K562 treated with DMSO at 1 percent for 24 hours (cell line): ENCODE results near the gene CRYBG1. TPM values are rescaled to one million over a fixed set of nuclear protein-coding genes. Genes with fewer than 3 reads are reported as not detected.

Source experiments
- total RNA-seq: library from RNA; unstranded; fragments of 300-600 nt; gene quantifications from 2 replicates; pipeline ENCODE4 v1.2.3, GENCODE V29; 2022; ENCODE audit warnings: low read depth; ENCODE audit not compliant: insufficient read depth

CRYBG1 gene, protein sequence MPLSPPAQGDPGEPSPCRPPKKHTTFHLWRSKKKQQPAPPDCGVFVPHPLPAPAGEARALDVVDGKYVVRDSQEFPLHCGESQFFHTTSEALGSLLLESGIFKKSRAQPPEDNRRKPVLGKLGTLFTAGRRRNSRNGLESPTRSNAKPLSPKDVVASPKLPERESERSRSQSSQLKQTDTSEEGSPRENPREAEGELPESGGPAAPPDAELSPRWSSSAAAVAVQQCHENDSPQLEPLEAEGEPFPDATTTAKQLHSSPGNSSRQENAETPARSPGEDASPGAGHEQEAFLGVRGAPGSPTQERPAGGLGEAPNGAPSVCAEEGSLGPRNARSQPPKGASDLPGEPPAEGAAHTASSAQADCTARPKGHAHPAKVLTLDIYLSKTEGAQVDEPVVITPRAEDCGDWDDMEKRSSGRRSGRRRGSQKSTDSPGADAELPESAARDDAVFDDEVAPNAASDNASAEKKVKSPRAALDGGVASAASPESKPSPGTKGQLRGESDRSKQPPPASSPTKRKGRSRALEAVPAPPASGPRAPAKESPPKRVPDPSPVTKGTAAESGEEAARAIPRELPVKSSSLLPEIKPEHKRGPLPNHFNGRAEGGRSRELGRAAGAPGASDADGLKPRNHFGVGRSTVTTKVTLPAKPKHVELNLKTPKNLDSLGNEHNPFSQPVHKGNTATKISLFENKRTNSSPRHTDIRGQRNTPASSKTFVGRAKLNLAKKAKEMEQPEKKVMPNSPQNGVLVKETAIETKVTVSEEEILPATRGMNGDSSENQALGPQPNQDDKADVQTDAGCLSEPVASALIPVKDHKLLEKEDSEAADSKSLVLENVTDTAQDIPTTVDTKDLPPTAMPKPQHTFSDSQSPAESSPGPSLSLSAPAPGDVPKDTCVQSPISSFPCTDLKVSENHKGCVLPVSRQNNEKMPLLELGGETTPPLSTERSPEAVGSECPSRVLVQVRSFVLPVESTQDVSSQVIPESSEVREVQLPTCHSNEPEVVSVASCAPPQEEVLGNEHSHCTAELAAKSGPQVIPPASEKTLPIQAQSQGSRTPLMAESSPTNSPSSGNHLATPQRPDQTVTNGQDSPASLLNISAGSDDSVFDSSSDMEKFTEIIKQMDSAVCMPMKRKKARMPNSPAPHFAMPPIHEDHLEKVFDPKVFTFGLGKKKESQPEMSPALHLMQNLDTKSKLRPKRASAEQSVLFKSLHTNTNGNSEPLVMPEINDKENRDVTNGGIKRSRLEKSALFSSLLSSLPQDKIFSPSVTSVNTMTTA (N-terminal part only)
- total RNA-seq: 0.32 and 0.68 TPM in 2 replicates

DNA sequence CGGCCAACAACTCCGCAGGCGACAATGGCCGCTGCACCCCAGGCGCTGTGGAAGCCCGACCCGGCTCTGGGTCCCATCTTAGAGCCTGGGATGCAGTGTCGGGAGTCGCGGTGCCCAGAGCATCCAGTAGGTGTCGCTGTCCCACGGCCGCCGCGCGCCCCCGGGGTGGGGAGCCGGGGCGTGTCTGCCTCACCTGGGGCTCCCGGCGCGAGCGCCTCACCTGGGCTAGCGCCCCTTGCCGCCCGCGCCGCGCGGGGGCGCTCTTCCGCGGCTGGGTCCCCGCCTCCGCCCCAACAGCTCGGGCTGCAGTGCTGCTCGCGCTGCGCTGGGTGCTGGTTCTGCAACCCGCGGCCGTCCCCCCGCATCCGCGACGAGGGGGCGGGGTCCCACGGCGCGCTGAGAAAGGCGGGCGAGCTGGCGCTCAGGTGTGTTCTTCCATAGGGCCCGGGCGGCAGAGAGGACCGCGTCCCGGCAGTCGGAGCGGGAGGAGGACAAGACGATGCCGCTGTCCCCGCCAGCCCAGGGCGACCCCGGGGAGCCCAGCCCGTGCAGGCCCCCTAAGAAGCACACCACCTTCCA, at the start of gene CRYBG1:
CRYBG1 (plus strand) TSS at position 308 of the 579 bp plus-strand sequence; CDS start at position 500, 192 bp downstream.

DNA sequence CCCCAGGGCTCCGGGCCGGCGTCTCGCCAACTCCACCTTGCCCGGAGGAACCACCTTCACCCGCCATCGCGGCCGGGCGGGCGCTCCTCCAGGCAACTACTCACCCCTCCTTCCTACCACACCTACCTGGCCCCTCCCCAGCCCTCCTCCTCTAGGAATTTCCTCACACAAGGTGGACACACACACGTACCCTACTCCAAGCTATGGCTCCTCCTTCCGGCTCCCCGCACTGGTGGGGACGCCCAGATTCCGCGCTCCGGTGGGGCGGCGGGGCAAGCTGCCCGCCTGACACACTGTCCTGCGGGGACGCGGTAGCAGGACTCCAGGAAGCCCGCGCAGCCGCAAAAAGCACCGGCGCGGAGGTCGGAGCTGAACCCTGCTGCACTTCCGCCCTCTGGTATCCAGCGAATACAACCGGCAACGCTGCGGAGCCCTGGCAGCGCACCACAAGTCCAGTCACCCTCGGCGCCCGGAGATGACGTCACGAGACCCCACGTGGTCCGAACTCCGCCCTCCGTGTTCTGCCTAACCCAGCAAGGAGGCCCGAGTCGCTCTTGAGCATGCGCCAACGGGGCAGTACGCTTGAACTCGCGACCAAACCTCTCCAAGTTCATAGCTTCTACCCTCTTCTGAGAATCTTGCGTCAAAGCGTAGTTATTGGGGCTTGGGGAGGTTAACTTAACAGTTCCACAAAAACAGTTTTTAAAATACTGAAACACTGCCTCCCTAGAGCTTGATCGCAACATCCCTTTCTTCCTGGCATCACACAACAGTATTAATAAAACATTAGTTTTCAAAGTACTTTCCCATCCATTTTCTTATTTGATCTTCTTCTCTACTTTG, 35.0 kb upstream of the CRYBG1 start, which contains the start of gene ATG5:
ATG5 (minus strand) TSS at position 425 of the 843 bp plus-strand sequence. CDS start 9,552 bp downstream, outside the sequence.

Other genes with a start within 250 kb of the CRYBG1 start
- gene ATG5, start 35.0 kb upstream of the CRYBG1 start, total RNA-seq: 21.2 and 22.1 TPM in 2 replicates